Measurements from ENCODE around the gene COLGALT1.

COLGALT1 gene

DNA sequence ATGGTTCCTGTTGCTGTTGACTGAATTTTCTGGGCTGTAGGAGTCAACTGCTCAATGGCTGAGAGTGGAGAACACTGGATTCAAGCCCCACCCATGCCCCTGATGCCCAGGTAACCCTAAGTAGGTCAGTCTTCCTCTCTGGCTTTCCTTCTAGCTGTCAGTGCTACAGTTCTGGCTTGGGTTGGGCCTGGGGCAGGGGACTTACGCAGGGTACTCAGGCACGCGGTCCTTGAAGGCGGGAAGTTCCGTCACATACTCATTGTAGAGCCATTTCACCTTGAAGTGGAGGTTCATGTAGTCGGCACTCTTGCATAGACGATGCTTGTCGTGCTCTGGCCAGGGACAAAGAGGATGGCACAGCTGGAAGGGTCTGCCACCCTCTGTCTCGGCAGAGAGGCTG, 77.1 kb downstream of the COLGALT1 start:
- H3K27me3 ChIP-seq (ENCODE audit: insufficient read depth, insufficient read length): no peaks in the 10 kb centered on the region
- H3K4me3 ChIP-seq (ENCODE audit: insufficient read length, low read depth): no peak overlapping the region
- H3K36me3 ChIP-seq (ENCODE audit: insufficient read depth, insufficient read length, low read length): peaks cover 8% of the 10 kb centered on the region
- TF ChIP-seq SUZ12 (IDR thresholded peaks at IDR 0.05; ENCODE audit: extremely low read depth, insufficient read depth, insufficient read length) (no peak), YY1 (IDR thresholded peaks at IDR 0.05; ENCODE audit: insufficient read depth, insufficient read length) (no peak), ZNF274 (IDR thresholded peaks at IDR 0.05; ENCODE audit: low read depth, low read length) (no peak)
- no peak overlapping the region for H3K9ac ChIP-seq (ENCODE audit: insufficient read length, low read depth)
- no peaks in the 10 kb centered on the region for H3K4me1 ChIP-seq (ENCODE audit: insufficient read depth, insufficient read length)
- no peaks in the 10 kb centered on the region for H3K9me3 ChIP-seq (ENCODE audit: insufficient read depth, low read length)
- DNase-seq (ENCODE audit: low read depth, low spot score): no peak

Measured in NT2/D1 (cell line).